SK-N-SH treated with all-trans-retinoic acid at 6 μM for 48 hours (cell line): ENCODE results near the gene CUTA.

Experiments
- ATAC-seq: fragments of 200-7000 bp; cut with Tn5 transposase; 3 replicates; pipeline ENCODE4 v1.9.1; 2020; ENCODE audit warnings: mild to moderate bottlenecking, moderate library complexity
- BACH2 ChIP-seq: fragments of 250-450 bp; sonication (Bioruptor Pico); IDR thresholded peaks from 2 replicates; pipeline ENCODE4 v1.9.0; 2021; ENCODE audit warnings: mild to moderate bottlenecking, borderline replicate concordance
- CSDC2 ChIP-seq: fragments of 250-450 bp; sonication (Bioruptor Pico); IDR thresholded peaks from 2 replicates; pipeline ENCODE4 v1.5.0; 2020; ENCODE audit warnings: mild to moderate bottlenecking, moderate library complexity
- ESRRG ChIP-seq: fragments of 250-450 bp; sonication (Bioruptor Pico); IDR thresholded peaks from 2 replicates; pipeline ENCODE4 v1.6.1; 2021; ENCODE audit warnings: mild to moderate bottlenecking
- GLIS3 ChIP-seq: fragments of 250-450 bp; sonication (Bioruptor Pico); IDR thresholded peaks from 2 replicates; pipeline ENCODE4 v1.5.0; 2020; ENCODE audit warnings: mild to moderate bottlenecking, moderate library complexity
- ISL1 ChIP-seq: fragments of 250-450 bp; sonication (Bioruptor Pico); IDR thresholded peaks from 2 replicates; pipeline ENCODE4 v2.1.2; 2022; ENCODE audit warnings: mild to moderate bottlenecking, moderate library complexity
- OSR1 ChIP-seq: fragments of 250-450 bp; sonication (Bioruptor Pico); IDR thresholded peaks from 2 replicates; pipeline ENCODE4 v1.8.0; 2022; ENCODE audit warnings: moderate library complexity, mild to moderate bottlenecking, inconsistent platforms
- POU6F1 ChIP-seq: fragments of 250-450 bp; sonication (Bioruptor Pico); IDR thresholded peaks from 2 replicates; pipeline ENCODE4 v1.8.0; 2021; ENCODE audit warnings: low read depth, mild to moderate bottlenecking, moderate library complexity, borderline replicate concordance
- PPARA ChIP-seq: fragments of 250-450 bp; sonication (Bioruptor Pico); IDR thresholded peaks from 2 replicates; pipeline ENCODE4 v1.5.0; 2020; ENCODE audit warnings: mild to moderate bottlenecking, borderline replicate concordance
- TCF4 ChIP-seq: fragments of 250-450 bp; sonication (Bioruptor Pico); IDR thresholded peaks from 2 replicates; pipeline ENCODE4 v1.8.0; 2021; ENCODE audit warnings: mild to moderate bottlenecking, moderate library complexity, borderline replicate concordance
- TOX ChIP-seq: fragments of 250-450 bp; sonication (Bioruptor Pico); IDR thresholded peaks from 2 replicates; pipeline ENCODE4 v1.8.0; 2021; ENCODE audit warnings: mild to moderate bottlenecking, moderate library complexity, borderline replicate concordance
- TSHZ2 ChIP-seq: fragments of 250-450 bp; sonication (Bioruptor Pico); IDR thresholded peaks from 2 replicates; pipeline ENCODE4 v1.5.0; 2020; ENCODE audit warnings: mild to moderate bottlenecking, moderate library complexity
- ZC3H10 ChIP-seq: fragments of 250-450 bp; sonication (Bioruptor Pico); IDR thresholded peaks from 2 replicates; pipeline ENCODE4 v1.5.1; 2021; ENCODE audit warnings: mild to moderate bottlenecking, moderate library complexity
- TF ChIP-seq, protein P1 (sequence below): fragments of 250-450 bp; sonication (Bioruptor Pico); IDR thresholded peaks from 2 replicates; pipeline ENCODE4 v1.8.0; 2020; ENCODE audit warnings: mild to moderate bottlenecking, moderate library complexity, borderline replicate concordance

The CUTA gene

GRCh38 chr6:33423777-33424176, 5.9 kb upstream of the CUTA start:
- TF ChIP-seq CSDC2 (CRISPR knock-in tag) (no peak), ISL1 (no peak)
- TF ChIP-seq, protein P1, sequence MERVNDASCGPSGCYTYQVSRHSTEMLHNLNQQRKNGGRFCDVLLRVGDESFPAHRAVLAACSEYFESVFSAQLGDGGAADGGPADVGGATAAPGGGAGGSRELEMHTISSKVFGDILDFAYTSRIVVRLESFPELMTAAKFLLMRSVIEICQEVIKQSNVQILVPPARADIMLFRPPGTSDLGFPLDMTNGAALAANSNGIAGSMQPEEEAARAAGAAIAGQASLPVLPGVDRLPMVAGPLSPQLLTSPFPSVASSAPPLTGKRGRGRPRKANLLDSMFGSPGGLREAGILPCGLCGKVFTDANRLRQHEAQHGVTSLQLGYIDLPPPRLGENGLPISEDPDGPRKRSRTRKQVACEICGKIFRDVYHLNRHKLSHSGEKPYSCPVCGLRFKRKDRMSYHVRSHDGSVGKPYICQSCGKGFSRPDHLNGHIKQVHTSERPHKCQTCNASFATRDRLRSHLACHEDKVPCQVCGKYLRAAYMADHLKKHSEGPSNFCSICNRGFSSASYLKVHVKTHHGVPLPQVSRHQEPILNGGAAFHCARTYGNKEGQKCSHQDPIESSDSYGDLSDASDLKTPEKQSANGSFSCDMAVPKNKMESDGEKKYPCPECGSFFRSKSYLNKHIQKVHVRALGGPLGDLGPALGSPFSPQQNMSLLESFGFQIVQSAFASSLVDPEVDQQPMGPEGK (CRISPR knock-in tag) = no peak

DNA sequence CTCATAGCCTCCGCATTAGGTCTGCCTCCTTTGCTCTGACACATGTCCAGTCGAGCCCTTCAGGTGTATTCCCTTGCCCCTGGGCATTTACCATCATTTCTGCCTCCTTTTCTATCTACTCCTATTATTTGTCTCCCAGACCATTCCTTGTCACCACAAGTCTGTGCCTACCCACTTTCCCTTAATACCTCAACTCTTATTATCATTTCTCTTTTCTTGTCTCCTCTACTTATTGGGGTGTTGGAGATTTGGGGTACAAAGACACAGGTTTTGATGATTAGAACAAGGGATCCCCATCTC, 3.4 kb upstream of the CUTA start:
- TF ChIP-seq, protein P1 (CRISPR knock-in tag) = no peak
- no peak for TF ChIP-seq OSR1 (CRISPR knock-in tag)
- TF ChIP-seq ESRRG (CRISPR knock-in tag) = no peak
- no peak for TF ChIP-seq POU6F1
- no peak for TF ChIP-seq BACH2 (CRISPR knock-in tag)
- no peak for TF ChIP-seq TCF4 (CRISPR knock-in tag)
- no peak for TF ChIP-seq TSHZ2 (CRISPR knock-in tag)
- no peak for TF ChIP-seq PPARA (CRISPR knock-in tag)
- ATAC-seq = no peak

More at GRCh38 chr6:33423777-33424176, 5.9 kb upstream of the CUTA start:
- ATAC-seq = no peak

GRCh38 chr6:33420491-33421343, 2.8 kb upstream of the CUTA start:
- ATAC-seq = no peak
- no peak for TF ChIP-seq ZC3H10 (CRISPR knock-in tag)
- no peak for TF ChIP-seq GLIS3 (CRISPR knock-in tag)
- TF ChIP-seq TCF4 (CRISPR knock-in tag) = no peak
- no peak for TF ChIP-seq TSHZ2 (CRISPR knock-in tag)
- TF ChIP-seq, protein P1 (CRISPR knock-in tag) = no peak
- no peak for TF ChIP-seq TOX
